HG03575 (cell line): ENCODE data around the gene C1orf232.

Experiments used
- ATAC-seq: cut with Tn5 transposase; IDR thresholded peaks from one replicate; pipeline ENCODE4 v1.9.1; 2021; ENCODE audit not compliant: unreplicated experiment, insufficient number of reproducible peaks, low FRiP score; ENCODE audit errors: extremely low read depth

C1orf232 gene

DNA sequence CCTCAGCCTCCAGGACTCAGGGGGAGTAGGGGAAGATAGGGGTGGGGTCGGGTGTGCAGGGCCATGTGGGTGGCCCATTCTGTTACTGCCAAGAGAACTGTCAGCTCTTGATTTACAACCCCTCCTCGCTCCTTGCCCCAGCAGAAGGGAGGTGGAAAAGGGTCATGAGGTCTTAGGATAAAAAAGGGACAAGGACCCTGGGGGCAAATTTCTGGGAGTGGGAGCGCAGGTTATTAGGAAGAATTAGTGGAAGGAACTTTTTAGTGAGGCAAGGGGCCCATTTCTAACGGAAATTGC, 9.1 kb downstream of the C1orf232 start:
- no peak for ATAC-seq

DNA sequence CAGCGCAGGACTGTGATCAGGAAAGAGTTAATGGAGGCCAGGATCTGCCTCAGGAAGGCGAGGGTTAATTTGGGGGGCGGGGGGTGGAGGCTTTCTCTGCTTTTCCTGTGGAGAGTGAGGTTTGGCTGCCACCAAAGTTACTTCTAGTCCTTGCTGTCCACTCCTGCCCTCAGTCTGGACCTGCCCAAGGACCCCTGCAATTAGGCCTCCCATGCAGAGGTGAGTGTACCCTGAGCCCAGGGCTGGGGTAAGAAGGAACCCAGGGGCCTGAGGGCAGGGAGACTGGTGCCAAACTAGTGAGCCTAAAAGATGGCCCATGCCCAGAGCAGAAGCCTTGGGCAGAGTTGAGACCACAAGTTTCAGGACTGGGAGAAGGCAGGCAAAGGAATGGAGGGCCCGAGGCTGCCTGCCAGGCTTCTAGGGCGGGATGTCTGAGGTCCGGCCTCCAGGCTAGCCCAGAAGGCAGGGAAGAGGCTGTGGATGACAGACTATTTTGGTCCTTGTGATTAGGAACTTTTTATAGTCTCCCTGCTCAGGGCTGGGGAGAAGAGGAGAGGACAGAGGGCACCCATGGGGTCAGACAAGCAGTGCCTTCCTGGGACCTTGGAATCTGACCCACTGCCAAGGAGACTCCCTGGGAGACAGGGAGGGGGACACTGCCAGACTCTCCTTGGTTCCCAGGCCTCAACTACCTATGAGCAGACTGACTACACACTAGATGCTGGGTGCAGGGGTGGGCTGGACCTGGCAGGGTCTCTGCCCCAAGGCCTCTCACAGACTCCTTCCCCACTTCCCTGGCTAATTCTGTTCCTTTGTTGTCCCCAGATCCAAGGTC, 9.6 kb downstream of the C1orf232 start, which contains the start of gene FAM110D:
Gene FAM110D, plus strand, starts transcription at position 172 of the 835 bp plus-strand sequence. CDS start 2,213 bp downstream, outside the sequence.
- ATAC-seq = no peak

DNA sequence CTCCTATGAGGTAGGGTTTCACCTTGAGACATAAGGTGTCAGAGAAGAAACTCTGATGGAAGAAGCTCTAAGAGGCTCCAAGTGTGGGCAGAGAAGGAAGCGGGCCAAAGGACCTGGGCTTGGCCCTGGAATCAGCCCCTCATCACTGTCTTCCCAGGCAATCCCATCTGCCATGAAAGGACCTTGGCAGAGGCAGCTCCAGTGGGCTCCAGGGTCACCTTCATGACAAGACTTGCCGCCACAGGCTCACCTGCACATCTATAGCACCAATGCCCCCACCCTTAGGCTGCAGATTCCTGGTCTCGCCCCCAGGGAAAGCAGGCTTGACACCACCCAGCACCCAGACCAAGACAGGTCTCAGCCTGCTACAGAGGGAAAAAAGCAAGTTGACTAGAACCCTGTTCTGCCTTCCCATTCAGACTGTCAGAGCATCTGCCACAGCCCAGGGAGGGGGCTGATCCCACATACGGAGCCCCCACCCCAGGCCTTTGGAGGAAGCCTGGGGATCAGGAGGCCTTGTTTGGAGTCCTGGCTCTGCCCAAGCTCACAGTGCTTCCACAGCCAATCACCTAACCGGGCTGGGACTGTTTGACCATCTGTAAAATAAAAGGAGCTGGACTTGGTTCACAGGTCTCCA, 10.4 kb downstream of the C1orf232 start:
- ATAC-seq = no peak

DNA sequence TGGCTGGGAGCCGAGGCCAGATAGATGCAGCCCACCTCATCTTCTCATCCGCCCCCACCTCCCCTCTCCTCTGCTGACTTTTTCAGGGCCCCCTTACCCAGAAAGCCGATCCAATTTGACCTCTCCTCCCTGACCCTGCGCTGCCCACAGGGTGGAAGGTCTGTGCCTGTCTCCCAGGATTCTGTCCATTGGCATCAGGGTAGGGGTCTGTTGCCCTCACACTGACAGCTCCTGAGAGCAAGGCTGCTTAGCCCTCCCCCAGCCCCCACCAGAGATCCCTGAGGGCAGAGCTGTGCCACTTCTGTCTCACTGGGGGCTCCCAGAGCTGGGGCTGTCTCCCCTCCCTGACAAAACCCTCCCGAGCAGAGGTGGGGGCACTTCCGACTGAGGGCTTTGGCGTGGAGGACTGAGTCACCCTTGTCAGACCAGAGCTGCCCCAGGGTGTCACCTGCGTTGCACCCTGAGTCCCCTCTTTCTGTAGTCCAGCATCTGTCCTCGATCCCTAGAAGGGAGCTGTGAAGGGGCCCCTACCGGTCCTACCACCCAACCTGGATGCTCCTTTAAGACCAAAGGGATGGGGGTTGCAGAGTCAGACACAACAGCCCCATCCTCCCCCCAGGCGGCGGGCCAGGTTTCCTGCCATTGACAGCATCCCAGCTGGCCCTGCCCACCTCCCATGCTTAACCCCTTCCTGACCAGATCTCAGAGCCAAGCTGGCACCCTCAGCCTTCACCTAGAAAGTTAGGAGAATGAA, 12.3 kb downstream of the C1orf232 start:
- no peak for ATAC-seq

DNA sequence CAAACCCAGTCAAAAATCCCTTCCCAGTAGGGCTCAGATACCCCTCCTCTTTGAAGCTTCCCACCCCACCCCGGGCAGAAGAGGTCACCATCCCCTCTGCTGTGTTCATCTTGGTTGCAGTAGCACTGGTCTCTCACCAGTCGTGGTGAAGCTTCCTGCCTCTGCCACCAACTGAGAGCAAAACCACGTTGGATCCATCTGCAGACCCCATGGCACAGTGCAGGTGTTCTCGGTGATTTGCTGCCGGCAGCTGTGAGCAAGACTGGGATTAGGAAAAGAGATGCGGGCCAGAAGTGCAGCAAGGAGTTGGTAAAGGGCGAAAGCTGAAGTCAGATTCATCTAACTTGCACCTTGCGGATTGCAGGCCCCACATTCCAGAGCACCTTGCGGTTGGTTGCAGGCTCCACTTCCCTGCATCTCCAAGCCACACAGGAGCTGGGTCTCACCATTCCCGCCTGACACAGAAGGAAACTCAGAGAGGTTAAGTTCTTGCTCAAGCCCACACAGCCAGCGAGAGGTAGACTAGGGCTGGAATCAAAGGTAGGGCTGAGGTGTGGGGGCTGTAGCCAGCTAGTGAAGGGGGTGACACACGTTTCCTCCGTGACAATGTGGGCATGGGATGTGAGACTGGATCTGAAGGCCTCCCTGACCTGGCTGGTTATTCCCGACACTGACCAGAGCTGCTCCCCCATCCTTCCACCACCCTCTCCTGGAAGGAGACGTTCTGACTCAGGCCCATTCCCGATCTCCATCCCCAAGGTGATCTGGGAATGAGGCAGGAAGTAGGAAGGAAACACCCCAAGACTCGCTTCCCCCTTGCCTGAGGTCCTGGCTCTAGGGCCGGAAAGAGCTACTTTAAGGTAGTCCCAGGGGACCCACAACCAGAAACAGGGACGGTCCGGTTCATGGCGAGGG, 13.1 kb downstream of the C1orf232 start:
- no peak for ATAC-seq

DNA sequence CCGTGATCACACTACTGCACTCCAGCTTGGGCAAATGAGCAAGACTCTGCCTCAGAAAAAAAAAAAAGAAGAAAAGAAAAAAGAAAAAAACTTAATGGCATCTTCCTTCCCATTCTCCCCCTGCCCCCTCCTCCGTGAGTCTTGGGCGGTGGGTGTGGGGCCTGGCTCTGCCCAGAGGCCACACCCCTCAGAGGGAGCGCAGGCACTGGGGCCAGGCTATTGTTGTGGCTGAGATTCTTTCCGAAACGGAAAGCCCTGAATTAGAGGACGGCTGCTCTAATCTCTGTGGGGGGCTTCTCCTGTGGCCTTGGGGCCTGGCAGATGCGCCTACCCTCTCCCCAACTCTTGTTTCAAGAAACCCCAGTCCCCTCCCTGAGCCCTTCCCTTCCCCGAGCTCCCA, 14.0 kb downstream of the C1orf232 start:
- no peak for ATAC-seq

DNA sequence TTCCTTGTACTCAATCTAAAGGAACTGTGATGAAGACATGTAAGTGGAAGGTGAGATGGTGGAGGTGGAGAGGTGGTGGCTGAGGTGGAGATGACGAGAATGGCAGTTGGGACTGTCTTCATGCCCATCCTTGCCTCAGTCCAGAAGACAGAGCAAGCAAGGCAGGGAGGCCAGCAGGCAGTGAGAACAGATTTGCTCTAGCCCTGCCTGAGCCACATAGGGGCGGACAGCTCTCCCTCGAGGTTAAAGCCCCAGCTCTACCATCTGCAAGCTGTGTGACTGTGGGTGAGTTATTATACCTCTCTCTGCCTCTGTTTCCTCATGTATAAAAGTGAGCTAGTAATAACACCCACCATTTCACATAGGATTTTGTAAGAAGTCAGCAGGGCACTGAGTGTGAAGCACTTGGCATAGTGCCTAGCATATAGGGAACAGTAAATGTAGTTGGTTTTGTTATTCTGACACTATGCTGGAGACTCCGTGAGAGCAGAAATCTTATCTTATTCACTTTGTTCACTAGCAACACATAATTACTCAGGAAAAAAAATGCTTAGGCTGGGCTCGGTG, 14.7 kb downstream of the C1orf232 start:
- no peak for ATAC-seq

DNA sequence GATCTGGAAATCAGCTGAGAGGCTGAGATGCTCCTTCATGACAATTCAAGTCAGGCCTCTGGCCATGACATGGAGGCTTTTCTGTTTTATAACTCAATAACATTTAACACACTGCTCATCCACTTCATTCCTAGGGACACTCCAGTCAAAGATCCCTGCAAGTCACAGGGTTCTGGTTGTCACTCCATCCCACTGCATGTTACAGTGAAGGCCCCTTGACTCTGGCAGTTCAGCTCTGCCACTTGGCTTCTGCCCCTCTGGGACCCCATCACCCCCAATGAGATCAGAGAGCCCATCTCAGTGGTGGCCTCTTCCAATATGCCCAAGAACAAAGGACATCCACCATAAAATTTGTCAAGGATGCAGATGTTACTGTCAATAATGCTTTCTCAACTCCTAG, 19.9 kb downstream of the C1orf232 start:
- no peak for ATAC-seq

DNA sequence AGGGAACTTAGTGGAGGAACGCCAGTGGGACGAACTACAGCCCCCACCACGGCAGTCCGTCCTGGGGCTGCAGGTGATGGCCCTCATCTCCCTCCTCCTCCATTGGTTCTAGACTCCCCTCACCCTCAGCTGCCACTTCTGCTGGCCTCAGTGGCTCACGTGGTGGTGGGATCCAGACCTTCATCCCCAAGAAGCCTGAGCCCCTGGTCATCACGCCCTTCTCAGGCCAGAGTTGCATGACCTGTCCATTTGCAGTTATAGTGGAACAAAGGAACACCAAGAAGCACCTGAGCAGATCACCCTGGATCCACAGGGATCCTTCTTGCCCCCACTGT, 22.8 kb downstream of the C1orf232 start:
- no peak for ATAC-seq

DNA sequence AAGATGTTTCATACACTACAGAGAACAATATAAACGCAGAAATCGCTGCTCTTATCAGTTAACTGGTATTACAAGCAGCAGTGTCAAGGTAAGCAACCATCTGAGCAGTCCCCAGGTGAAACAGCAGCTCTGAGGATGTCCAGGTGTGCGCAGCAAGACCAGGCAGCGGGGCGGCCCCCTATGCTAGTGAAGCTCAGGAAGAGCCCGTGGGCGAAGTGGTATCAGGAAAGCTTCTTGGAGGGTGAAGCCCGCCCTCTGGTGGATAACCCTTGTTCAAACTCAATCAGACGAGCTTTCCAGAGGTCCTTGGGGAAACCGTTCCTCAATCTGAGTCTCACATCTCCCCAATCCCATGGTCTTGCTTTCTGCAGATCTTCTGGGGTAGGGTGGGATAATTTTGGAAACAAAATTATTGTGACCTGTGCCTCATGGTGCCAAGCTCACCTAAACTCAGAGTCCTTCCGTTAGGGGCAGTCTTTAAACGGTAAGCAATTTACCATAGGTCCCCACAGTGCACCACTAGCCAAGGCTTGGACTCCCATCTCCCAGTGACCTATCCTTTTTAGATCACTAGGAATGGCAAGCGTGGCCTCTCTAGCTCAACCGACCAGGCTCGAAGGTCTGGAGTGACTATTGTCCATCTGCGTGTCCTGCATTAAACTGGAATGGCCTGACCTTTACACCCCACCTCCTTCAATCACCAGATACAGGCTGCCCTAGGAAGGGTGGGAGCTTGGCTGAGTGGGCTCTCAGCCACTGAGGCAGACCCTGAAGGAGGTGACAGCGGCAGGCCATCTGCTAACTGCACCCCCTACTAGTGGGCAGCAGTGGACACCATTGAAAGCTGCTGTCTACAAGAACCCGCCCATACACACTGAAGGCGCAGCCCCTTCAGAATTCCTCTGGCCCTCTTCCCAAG, 23.5 kb downstream of the C1orf232 start:
- ATAC-seq = no peak

DNA sequence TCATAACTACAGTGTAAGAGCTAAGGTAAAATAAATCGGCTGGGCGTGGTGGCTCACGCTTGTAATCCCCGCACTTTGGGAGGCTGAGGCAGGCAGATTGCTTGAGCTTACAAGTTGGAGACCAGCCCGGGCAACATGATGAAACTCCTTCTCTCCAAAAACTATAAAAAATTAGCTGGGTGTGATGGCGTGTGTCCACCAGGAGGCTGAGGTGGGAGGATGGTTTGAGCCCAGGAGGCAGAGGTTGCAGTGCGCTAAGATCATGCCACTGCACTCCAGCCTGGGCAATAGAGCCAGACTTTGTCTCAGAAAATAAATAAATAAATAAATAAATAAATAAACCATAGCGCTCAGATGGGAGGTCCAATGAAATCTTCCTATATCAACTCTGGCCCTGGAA, 26.6 kb downstream of the C1orf232 start:
- ATAC-seq = no peak

DNA sequence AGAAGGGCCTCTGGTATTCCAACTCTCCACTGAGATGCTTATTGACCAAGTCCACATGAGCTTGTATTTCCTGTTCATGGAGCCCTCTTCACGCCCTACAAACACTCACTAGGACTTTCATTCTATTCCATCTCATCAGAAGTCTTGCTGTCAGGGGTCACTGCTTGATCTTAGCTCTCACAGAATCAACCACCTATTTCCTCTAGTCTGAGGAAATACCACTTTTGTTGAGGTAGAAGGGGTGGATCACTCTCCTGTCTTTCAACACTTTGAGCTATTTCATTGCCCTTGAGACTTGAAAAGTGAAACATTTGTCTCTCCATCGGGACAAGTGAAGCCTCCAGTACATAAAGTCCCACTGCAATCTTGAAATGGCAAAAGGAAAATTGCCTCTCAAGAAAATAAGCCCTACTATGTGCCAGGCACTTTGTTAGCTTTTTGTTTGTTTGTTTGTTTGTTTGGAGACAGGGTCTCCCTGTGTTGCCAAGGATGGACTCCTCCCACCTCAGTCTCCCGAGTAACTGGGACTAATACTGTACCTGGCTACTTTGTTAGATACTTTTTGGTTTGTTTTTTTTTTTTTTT, 29.7 kb downstream of the C1orf232 start:
- no peak for ATAC-seq

DNA sequence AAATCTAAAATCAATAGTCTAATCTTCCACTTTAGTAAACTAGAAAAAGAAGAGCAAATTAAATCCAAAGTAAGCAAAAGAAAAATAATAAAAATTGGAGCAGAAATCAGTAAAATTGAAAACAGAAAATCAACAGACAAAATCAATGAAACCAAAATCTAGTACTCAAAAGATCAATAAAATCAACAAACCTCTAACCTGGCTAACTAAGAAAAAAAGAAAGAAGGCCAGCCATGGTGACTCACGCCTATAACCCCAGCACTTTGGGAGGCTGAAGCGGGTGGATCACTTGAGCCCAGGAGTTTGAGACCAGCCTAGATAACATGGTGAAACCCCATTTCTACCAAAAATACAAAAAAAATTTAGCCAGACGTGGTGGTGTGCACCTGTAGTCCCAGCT, 34.3 kb downstream of the C1orf232 start:
- no peak for ATAC-seq

DNA sequence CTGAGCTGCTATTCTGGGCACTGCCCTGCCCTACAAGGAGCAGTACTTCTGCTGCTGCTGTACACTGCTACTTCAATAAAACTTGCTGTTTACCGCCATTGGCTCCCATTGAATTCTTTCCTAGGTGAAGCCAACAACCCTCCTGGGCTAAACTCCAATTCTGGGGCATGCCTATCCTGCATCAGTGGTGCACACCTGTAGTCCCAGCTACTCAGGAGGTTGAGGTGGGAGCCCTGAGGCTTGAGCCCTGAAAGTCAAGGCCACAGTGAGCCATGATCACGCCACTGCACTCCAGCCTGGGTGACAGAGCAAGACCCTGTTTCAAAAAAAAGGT, 36.0 kb downstream of the C1orf232 start:
- ATAC-seq = no peak

DNA sequence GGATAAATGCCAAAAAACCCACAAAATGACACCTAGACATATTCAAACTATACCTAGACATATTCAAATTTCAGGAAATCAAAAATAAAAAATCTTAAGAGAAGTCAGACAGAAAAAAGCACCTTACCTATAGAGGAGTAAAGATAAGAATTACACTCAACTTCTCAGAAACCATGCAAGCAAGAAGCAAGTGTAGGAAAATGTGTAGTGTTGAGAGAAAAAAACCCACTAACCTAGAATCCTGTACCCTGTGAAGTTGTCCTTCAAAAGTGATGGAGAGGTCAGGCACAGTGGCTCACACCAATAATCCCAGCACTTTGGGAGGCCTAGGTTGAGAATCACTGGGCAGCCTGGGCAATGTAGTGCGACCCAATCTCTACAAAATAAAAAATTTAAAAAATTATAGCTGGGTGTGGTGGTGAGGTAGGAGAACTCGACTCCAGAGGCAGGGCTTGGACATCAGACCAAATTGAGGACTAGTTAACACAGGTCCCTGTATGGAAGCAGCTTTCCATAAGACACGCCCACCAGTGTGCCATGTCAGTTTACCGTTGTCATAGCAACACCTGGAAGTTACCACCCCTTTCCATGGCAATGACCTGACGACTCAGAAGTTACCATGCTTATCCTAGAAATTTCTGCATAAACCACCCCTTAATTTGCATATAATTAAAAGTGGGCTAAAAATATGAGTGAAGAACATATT, 36.5 kb downstream of the C1orf232 start:
- no peak for ATAC-seq

DNA sequence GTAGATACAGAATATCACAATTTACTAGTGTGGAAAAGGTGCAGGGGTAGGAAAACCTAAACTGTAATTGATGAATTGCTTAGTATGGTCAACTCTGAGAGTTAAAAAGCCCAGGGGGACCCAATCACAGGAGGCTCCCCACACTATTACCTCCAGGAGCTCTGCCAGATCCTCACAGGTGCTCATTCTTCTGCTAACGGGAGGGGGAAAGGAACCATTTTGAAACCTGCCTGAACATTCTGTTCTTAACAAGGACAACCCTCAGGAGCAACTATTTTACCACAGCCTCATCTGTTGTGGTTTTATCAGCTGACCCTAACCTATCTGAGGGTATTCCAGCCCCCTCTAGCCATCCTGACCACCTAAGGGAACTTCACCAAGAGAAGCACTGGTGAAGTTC, 38.1 kb downstream of the C1orf232 start:
- ATAC-seq = no peak

DNA sequence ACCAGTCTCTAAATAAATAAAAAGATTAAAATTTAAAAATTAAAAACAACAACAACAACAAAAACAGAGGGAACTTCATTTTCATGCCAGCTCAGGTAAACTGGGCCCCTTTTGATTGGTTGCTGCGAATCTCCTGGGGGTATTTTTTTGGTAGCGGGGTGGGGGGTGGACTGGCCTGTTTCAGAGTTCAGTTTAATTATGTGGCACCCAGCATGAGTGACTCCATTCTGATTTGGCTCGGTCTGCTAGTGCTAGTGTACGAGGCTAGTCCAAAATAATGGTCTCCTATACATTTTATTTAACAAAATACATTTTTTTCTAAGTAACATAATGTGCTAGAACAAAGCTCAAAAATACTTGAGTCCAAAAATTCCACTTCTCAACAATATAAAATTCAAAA, 39.0 kb downstream of the C1orf232 start:
- ATAC-seq = no peak
